Superior temporal gyrus (tissue), 1 donor: ENCODE measurements around the gene KRTAP9-6.
"Not testable (repeated sequence)": the region's sequence is repeated elsewhere in the genome, so short reads cannot be mapped to it uniquely, and the experiment has no call there.

Experiments
- DNase-seq: peaks from one replicate; pipeline ENCODE4 v3.0.0-alpha.2; 2016; ENCODE audit errors: extremely low spot score

The KRTAP9-6 gene

DNA sequence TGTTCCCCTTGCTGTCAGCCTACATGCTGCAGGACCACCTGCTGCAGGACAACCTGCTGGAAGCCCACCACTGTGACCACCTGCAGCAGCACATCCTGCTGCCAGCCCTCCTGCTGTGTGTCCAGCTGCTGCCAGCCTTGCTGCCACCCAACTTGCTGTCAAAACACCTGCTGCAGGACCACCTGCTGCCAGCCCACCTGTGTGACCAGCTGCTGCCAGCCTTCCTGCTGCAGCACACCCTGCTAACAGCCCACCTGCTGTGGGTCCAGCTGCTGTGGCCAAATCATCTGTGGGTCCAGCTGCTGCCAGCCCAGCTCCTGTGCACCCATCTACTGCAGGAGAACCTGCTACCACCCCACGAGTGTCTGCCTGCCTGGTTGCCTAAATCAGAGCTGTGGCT, 6.1 kb downstream of the KRTAP9-6 start:
- DNase-seq, result not testable (repeated sequence)

DNA sequence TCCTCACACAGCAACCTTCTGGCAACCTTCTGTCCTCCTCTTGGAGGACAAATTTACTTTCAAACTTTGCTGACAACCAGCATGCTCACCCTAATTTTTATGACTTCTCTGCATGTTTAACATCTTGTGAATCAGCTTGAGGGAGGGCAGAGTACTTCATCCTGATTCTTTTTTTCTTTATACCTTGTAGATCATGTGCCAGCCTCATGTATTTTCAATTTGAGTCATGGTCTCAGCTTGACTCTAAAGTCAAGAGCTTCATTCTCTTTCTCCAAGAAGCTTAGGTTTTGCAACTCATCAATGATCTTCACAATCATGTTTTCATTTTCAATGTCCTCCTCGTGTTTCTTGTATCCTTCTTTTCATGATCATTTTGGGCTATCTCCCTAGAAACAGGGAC, 6.7 kb downstream of the KRTAP9-6 start:
- no peak for DNase-seq

DNA sequence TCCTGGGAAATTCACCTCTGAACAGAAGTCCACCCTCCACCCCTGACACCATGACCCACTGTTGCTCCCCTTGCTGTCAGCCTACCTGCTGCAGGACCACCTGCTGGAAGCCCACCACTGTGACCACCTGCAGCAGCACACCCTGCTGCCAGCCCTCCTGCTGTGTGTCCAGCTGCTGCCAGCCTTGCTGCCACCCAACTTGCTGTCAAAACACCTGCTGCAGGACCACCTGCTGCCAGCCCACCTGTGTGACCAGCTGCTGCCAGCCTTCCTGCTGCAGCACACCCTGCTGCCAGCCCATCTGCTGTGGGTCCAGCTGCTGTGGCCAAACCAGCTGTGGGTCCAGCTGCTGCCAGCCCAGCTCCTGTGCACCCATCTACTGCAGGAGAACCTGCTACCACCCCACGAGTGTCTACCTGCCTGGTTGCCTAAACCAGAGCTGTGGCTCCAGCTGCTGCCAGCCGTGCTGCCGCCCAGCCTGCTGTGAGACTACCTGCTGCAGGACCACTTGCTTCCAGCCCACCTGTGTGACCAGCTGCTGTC, 10.5 kb downstream of the KRTAP9-6 start, which contains the start of gene KRTAP9-7:
Gene KRTAP9-7, plus strand, starts transcription at position 51 of the 543 bp plus-strand sequence. Its CDS starts 0 bp downstream, at position 51.
- peak; percentile 0 for DNase-seq

DNA sequence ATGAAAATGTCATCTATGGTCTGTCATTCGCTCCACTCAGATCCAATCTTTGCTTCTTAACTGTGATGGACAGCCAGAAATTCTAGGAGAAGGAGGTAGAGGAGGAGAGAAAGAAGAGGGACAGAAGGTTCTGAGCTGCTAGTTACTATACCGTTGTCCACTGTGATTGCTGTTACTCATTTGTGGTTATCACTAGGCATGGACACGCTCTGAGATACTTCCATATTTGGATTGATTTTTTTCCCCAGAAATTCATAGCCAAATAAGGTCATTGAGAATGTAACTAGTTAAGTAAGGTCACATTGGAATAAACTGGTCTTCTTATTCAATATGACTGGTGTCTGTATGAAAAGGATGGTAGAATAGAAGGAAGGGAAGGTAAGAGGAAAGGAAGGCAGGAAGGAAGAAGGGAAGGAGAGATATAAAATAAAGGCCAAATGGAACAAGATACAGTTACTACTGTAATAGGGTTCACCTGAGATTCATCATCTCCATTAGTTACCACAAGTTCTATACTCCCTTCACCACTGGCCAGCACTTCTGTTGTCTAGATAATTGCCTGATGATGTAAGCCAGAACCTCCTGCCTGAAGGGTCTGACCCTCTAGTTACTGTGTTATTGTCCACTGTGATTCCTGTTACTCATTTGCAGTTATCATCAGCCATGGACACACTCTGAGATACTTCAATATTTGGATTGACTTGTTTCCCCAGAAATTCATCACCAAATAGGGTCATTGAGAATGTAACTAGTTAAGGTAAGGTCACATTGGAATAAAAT, 13.2 kb downstream of the KRTAP9-6 start:
- peak; percentile 1 for DNase-seq

DNA sequence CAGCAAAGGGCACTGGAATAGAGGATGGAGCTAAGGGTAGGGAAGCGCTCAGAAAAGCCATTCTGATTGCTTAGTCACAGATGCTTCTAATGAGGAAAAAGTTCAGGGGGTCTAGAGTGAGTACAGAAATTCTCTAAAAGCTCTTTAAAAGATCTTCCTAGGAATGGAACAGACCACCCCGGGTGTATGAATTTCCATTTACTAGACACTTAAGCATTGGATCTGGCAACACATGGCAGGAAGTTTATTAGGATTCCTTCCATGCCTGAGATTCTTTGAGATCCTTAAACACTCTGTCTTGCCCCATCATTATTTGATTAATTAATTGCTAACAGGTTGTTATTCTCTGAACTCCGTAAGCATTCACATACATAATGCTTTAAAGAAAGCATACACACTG, 18.9 kb downstream of the KRTAP9-6 start:
- peak; percentile 1 for DNase-seq

DNA sequence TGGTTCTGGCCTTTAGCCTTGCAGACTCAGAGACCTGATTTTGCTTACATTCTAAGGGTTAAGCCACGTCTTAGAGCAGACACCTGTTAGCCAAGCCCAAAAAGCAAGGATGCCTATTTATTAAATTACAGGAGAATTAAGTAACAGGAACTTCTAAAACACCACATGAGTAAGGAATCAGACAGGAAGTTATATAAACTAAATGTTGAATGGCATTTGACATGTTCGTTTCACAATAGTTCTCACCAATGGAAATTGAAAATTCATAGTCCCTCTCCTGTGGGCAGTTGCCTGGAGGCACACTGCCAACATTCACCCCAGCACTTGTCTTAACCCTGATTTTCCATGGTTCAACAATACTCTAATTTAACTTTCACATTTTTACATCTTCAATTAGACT, 19.4 kb downstream of the KRTAP9-6 start:
- peak; percentile 1 for DNase-seq

DNA sequence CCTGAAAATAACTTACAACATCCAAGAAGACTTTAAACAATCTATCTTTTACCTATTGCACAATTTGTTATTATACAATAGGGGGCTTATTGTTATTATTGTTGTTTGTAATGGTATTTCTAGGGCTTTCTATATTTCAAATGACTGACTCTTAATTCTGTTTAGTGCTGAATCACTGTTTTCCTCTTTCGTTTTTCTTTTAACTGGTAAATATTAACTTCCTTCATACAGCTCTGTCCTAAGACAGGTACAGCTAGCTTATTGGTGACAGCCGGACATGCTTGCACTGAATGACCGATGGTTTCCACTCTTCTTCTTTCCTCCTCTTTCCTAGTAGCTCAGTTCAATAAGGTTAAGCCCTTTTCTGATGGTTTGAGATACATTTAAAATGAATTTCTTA, 21.9 kb downstream of the KRTAP9-6 start:
- peak; percentile 1 for DNase-seq

DNA sequence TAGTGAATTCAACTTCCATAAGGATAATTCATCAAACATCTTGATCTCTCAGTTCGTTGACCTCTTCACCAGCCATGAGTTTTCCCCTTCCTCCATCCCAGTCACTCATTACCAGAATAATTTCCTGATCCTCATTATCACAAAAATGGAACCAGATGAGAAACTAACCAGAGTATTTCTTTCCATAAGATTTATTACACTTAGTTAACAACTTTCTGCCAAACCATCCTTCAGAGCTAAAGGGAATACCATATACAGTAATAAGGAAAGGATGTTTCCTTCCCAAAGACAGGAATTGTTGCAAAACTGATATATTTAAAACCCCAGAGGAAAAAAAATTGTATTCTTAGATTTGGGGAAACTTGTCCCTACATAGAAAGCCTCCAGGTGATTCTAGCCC, 28.8 kb downstream of the KRTAP9-6 start:
- peak; percentile 1 for DNase-seq

DNA sequence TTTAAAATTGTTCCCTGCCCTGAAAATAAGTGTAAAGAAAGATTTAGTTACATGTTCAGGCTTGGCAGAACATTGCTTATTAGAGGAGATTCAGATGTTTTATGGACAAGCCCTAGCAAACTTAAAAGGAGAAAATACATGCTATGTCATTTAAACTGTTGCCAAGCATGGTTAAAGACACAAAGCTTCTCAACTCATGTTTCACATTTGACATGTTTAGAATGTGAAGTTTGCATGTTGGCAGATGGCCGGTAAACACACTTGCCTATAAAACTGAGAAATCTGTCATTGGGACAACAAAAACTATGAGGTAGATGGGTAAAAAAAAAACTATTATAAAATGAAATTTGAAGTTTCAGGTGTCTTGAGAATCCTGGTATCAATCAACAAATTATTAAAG, 31.7 kb downstream of the KRTAP9-6 start:
- DNase-seq, result no peak

DNA sequence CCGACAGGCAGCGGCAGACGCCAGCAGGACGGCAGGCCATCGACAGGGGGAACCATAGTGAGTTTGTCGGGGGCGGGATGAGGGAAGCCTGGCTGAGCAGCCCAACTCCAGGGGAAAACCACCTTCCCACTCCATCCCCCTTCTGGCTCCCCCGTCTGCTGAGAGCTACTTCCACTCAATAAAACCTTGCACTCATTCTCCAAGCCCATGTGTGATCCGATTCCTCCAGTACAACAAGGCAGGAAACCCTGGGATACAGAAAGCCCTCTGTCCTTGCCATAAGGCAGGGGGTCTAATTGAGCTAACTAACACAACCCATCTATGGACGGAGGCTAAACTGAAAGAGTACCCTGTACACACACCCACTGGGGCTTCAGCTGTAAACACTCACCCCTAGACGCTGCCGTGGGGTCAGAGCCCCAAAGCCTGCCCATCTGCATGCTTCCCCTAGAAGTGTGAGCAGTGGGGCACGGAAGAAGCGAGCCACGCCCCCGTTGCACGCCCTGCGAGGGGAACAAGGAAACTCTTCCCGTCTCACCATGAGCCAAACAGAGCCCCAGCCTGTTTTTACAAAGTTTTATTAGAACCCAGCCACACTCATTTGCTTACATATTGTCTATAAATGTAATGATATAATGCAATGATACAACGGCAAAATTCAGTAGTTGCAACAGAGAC, 33.4 kb downstream of the KRTAP9-6 start:
- no peak for DNase-seq

DNA sequence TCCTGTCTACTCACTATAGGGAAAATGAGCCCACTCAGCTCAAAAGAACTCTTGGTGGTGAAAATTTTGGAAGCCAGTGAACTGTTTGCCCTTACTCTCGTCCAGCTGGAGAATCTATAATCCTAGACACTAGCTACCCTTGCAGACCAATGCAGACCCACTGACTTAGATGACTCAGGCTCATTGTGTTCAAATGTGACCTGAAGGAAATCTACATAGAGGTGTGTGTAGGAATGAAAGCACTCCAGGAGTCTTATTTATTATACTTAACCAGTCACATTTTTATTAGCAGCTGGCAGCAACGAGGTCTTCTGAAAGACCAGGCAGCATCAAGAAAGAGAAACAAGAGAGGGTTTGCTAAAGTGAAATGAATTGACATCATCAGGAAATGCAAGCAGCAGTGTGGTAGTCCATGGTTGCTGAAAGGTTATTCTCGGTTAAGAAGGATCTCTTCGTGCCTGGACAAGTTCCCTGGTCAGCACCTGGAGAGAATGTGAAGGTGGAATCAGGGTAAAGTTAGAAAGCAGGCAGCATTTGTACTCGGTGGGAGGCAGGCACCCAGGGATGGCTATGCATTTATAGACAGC, 36.1 kb downstream of the KRTAP9-6 start:
- DNase-seq, result no peak

DNA sequence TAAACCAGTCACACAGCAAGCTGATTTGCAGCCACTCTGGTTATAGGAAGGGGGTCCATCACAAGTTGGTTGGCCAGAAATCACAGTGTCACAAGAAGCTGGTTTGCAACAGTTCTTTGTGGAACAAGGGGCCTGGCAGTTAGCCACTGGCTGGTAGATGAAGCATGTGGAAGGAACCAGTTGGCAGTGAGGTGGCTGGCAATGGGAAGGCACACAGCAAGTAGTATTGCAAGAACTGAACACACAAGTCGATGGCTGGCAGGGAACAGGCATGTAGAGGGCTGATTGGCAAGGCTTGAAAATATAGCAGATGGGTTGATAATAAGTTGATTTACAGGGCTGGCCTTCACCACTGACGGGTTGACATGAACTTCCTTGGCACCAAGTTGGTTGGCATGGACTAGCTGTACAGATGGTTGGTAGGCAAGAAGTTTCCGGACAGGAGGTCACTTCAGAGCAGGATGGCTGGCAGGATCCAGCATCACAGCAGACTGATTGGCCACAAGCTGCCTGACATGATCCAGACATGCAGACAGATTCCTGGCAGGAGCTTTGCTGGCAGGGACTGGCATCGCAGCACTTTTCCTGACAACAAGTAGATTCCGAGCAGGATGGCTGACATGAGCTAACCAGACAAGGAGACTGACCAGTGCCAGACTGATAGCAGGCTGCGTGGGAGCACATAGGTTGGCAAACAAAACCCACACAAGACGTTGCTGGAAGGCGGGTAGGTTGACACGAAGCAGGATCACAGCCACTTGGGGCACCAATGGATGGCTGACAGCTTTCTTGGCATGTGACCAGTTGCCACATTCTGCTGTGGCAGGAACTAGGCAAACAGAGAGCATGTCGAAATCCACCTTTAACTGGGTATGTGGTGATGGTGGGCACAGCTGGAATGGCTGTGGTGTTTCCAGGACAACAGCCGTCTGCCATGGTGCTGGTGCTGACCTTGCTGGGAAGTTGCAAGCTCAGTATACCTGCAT, 37.0 kb downstream of the KRTAP9-6 start, which contains the start of gene KRTAP29-1:
Gene KRTAP29-1, minus strand, starts transcription at position 936 of the 986 bp plus-strand sequence. Its CDS starts 0 bp downstream, at position 936.
- DNase-seq, result no peak

DNA sequence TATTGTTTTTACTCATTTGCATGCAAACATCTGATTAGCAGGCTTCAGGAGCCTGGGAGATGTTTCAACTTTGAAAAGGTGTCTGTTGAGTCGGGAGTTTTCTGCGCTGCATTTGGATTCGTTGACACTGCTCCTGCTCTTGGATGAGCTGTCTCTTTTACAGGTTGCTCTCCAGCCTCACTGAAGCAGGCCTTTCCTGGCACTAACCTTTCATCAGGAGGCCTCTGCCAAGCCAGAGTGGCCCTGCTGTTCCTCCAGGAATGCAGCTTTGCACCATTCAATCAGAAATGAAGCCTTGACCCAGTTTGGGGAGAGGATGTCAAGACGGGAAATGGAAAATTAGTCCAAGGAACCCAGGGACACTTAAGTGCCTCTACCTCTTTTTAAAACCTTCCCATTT, 37.8 kb downstream of the KRTAP9-6 start:
- DNase-seq, result no peak

DNA sequence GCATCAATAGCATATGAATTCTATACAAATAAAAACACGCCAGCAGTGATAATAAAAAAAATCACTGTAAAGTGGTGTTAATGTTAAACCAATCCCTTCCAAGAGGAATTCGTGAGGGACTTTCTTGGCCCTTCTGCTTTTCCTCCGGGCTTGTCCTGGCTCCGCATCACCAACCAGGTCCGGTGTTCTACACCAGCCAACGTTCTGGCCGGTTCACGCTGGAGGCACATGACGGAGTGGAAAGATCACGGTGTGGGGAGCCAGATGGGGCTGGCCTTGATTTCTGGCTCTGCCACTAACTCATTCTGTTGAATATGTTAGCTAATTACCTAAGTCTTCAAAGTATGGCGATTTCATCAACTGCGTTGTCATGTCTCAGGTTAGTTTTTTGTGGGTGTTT, 38.9 kb downstream of the KRTAP9-6 start:
- no peak for DNase-seq

DNA sequence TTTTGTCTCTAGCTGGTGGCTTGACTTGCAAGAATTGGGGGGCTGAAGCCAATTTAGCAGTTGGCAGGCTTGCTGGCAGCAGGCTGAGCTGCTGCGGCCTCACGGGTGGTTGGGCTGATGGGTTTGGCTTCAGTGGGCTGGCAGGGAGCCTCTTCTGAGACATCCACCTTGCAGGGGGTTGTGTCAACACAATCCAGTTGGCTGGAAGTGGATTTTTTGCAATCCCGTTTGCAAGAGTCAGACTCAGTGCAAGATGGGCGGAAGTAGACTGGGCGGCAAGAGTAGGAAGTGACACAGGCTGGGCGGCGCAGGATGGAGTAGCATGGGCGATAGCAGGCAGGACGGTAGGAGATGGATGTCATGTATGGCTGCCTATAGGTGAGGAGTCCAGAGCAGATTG, 42.5 kb downstream of the KRTAP9-6 start:
- no peak for DNase-seq

DNA sequence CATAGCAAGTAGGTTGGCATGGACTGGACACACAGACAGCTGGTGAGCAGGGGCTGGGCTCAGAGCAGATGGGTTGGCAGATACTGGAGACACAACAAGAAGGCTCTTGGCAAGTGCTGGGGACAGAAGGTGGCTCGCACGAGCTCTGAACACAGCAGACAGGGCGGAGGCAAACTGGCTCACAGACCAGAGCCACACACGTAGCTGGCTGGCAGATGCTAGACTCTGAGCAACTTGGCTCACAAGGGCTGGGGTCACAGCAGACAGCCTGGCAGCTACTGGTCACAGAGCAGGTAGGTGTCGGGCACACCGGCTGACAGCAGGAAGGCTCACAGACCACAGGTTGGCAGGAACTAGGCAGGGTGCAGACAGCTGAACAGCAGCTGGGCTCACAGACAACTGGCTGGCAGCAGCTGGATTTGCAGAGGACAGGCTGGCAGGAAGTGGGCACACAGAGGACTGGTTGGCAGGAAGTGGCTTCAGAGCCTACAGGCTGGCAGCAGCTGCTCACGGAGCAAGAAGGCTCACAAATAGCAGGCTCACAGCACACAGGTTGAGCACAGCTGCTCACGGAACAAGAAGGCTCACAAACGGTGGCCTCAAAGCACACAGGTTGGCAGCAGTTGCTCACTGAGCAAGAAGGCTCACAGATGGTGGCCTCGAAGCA, 43.2 kb downstream of the KRTAP9-6 start:
- DNase-seq, result peak; percentile 16

DNA sequence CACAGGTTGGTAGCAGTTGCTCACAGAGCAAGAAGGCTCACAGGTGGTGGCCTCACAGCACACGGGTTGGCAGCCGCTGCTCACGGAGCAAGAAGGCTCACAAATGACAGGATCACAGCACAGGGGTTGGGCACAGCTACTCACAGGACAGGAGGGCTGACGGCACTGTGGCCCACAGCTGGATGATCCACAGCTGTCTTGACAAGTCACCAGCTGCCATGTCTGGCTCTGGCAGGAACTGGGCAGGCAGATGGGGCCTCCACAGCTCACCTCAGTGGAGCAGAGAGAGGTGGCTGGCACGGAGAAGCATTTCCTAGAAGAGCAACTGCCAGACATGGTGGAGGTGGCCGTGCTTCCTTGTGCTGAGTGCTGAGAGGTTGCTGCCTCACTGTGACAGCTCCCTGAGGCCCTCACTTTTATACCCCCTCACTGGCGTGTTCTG, 43.8 kb downstream of the KRTAP9-6 start, which contains the start of gene KRTAP16-1:
Gene KRTAP16-1, minus strand, starts transcription at position 392 of the 442 bp plus-strand sequence. Its CDS starts 56 bp downstream, at position 336.
- DNase-seq, result no peak

DNA sequence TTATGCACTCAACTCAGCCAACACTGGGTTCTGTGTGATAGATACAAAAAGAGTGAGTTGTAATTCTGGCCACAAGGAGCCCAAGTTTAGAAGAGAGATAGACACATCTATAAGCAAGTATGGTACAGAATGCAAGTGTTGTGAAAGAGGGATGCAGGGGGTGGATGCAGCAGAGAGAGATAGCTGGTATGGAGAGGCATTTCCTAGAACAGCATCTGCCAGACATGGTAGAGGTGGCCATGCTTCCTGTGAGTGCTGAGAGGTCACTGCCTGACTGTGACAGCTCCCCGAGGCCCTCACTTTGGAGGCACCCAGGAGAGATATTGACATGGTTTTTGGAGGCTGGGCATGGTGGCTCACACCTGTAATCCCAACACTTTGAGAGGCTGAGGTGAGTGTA, 45.9 kb downstream of the KRTAP9-6 start:
- no peak for DNase-seq

DNA sequence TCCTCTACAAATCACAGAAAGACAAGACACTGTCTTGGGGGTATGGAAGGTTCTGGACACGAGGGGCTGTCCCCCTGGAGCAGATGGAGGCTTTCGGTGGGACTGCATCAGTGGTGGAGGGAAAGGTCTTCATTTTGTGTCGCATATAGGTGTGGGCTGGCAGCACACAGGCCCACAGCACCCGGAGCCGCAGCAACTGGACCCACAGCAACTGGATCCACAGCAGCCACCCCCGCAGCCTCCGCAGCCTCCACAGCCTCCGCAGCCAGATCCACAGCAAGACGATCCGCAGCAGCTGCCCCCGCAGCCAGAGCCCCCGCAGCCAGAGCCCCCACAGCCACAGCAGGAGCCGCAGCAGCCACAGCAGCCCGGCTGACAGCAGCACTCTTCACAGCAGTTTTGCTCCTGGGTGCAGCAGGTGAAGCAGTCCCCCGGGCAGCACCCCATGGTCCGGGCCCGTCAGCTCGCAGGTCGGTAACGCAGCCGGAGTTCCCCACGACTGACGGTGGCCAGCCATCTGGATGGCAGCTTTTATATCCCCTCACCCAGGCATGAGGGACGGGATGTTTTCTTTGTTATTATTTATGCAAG, 50.1 kb downstream of the KRTAP9-6 start, which contains the start of gene KRTAP17-1:
Gene KRTAP17-1, minus strand, starts transcription at position 507 of the 591 bp plus-strand sequence. Its CDS starts 60 bp downstream, at position 447.
- DNase-seq, result no peak
